H9 (cell line): ENCODE data around the gene ILF3. TPM values are rescaled to one million over a fixed set of nuclear protein-coding genes. Genes with fewer than 3 reads are reported as not detected.
A peak's percentile ranks its signal among the peaks of the same experiment; 100 is the strongest.

Experiments
- DNase-seq: peaks from one replicate; pipeline ENCODE4 v3.0.0-alpha.2; 2017
- H2AFZ ChIP-seq: one replicate; pipeline ENCODE4 v1.6.1; 2013; ENCODE audit warnings: mild to moderate bottlenecking, low read length, control low read depth, moderate library complexity
- H2AK5ac ChIP-seq: 2 replicates; pipeline ENCODE4 v1.6.1; 2013; ENCODE audit warnings: low read length, control low read depth, mixed read lengths; ENCODE audit not compliant: insufficient read length
- H2BK120ac ChIP-seq: one replicate; pipeline ENCODE4 v1.6.1; 2013; ENCODE audit warnings: low read depth, mild to moderate bottlenecking, low read length, control low read depth, inconsistent platforms; ENCODE audit not compliant: poor library complexity, severe bottlenecking
- H2BK12ac ChIP-seq: 2 replicates; pipeline ENCODE4 v1.6.1; 2013; ENCODE audit warnings: low read length, control low read depth, mixed read lengths, low read depth; ENCODE audit not compliant: insufficient read length
- H2BK15ac ChIP-seq: 2 replicates; pipeline ENCODE4 v1.6.1; 2013; ENCODE audit warnings: low read depth, low read length, control low read depth
- H2BK20ac ChIP-seq: one replicate; pipeline ENCODE4 v1.6.1; 2013; ENCODE audit warnings: low read depth, mild to moderate bottlenecking, low read length, control low read depth, inconsistent platforms; ENCODE audit not compliant: poor library complexity, severe bottlenecking
- H2BK5ac ChIP-seq: 2 replicates; pipeline ENCODE4 v1.6.1; 2013; ENCODE audit warnings: low read length, control low read depth, mixed read lengths; ENCODE audit not compliant: insufficient read length
- H3K14ac ChIP-seq: 2 replicates; pipeline ENCODE4 v1.6.1; 2013; ENCODE audit warnings: low read length, control low read depth; ENCODE audit not compliant: insufficient read depth
- H3K18ac ChIP-seq: 2 replicates; pipeline ENCODE4 v1.6.1; 2013; ENCODE audit warnings: low read depth, mild to moderate bottlenecking, mixed read lengths, low read length, control low read depth; ENCODE audit not compliant: insufficient read length
- H3K23ac ChIP-seq: 2 replicates; pipeline ENCODE4 v1.6.1; 2013; ENCODE audit warnings: low read length, control low read depth, mixed read lengths, low read depth; ENCODE audit not compliant: insufficient read length
- H3K23me2 ChIP-seq: 2 replicates; pipeline ENCODE4 v1.6.1; 2013; ENCODE audit warnings: low read depth, mild to moderate bottlenecking, mixed read lengths, low read length, control low read depth; ENCODE audit not compliant: insufficient read length, poor library complexity, severe bottlenecking
- H3K27ac ChIP-seq: 2 replicates; pipeline ENCODE4 v1.5.1; 2013; ENCODE audit warnings: low read length, control low read depth, mixed read lengths, low read depth; ENCODE audit not compliant: insufficient read length
- H3K27me3 ChIP-seq: 2 replicates; pipeline ENCODE4 v1.6.1; 2013; ENCODE audit warnings: low read length, control low read depth, inconsistent platforms; ENCODE audit not compliant: insufficient read depth
- H3K4ac ChIP-seq: 2 replicates; pipeline ENCODE4 v1.6.1; 2013; ENCODE audit warnings: low read depth, mild to moderate bottlenecking, control low read depth, inconsistent platforms, low read length, moderate library complexity
- H3K4me1 ChIP-seq: 2 replicates; pipeline ENCODE4 v1.6.1; 2013; ENCODE audit warnings: low read length, control low read depth, inconsistent platforms; ENCODE audit not compliant: insufficient read depth
- H3K4me2 ChIP-seq: 2 replicates; pipeline ENCODE4 v1.6.1; 2013; ENCODE audit warnings: low read length, control low read depth, mixed read lengths; ENCODE audit not compliant: insufficient read length, insufficient read depth
- H3K56ac ChIP-seq: 2 replicates; pipeline ENCODE4 v1.6.1; 2013; ENCODE audit warnings: low read depth, mild to moderate bottlenecking, mixed read lengths, low read length, control low read depth; ENCODE audit not compliant: insufficient read length
- H3K79me1 ChIP-seq: 2 replicates; pipeline ENCODE4 v1.6.1; 2013; ENCODE audit warnings: low read depth, mild to moderate bottlenecking, moderate library complexity, low read length, control low read depth, inconsistent platforms; ENCODE audit not compliant: insufficient read depth, poor library complexity, severe bottlenecking
- H3K79me2 ChIP-seq: 2 replicates; pipeline ENCODE4 v1.6.1; 2013; ENCODE audit warnings: low read length, control low read depth, inconsistent platforms; ENCODE audit not compliant: insufficient read depth
- H3K9ac ChIP-seq: 2 replicates; pipeline ENCODE4 v1.6.1; 2013; ENCODE audit warnings: low read length, control low read depth, mixed read lengths; ENCODE audit not compliant: insufficient read length; ENCODE audit errors: extremely low read depth
- H3K9me3 ChIP-seq: one replicate; pipeline ENCODE4 v1.6.1; 2013; ENCODE audit warnings: low read depth, low read length, inconsistent platforms; ENCODE audit not compliant: control insufficient read depth
- H3T11ph ChIP-seq: one replicate; pipeline ENCODE4 v1.6.1; 2013; ENCODE audit warnings: mild to moderate bottlenecking, low read length, control low read depth, inconsistent platforms
- H4K20me1 ChIP-seq: one replicate; pipeline ENCODE4 v1.6.1; 2013; ENCODE audit not compliant: control insufficient read depth, insufficient read length, insufficient read depth
- H4K5ac ChIP-seq: 2 replicates; pipeline ENCODE4 v1.6.1; 2013; ENCODE audit warnings: low read depth, mild to moderate bottlenecking, mixed read lengths, low read length, control low read depth; ENCODE audit not compliant: insufficient read length
- H4K8ac ChIP-seq: replicated peaks from 2 replicates; pipeline ENCODE4 v1.6.1; 2013; ENCODE audit warnings: low read length, control low read depth, mixed read lengths, low read depth; ENCODE audit not compliant: insufficient read length
- H4K91ac ChIP-seq: 2 replicates; pipeline ENCODE4 v1.6.1; 2013; ENCODE audit warnings: low read depth, mild to moderate bottlenecking, moderate library complexity, mixed read lengths, low read length, control low read depth; ENCODE audit not compliant: insufficient read length
- H3K27ac Mint-ChIP-seq, 3 experiments: 2 replicates in 2 of 3; 3 replicates in 1 of 3; pipeline ENCODE4 v1.8.0; 2020 to 2021; ENCODE audit warnings: mixed read lengths in 3 of 3, mild to moderate bottlenecking in 1 of 3, moderate library complexity in 1 of 3
- H3K27me3 Mint-ChIP-seq: 2 replicates; pipeline ENCODE4 v1.8.0; 2021; ENCODE audit warnings: low read depth, mild to moderate bottlenecking, moderate library complexity, mixed read lengths
- H3K36me3 Mint-ChIP-seq, 3 experiments: 2 replicates in 2 of 3; 3 replicates in 1 of 3; pipeline ENCODE4 v1.8.0; 2020 to 2021; ENCODE audit warnings: low read depth in 3 of 3, mixed read lengths in 3 of 3; ENCODE audit not compliant: insufficient read depth in 1 of 3
- H3K4me1 Mint-ChIP-seq, 2 experiments: 2 replicates each; pipeline ENCODE4 v1.8.0; 2020; ENCODE audit warnings: mixed read lengths in 2 of 2
- H3K4me3 Mint-ChIP-seq, 2 experiments: 2 replicates in 1 of 2; 3 replicates in 1 of 2; pipeline ENCODE4 v1.8.0; 2020 to 2021; ENCODE audit warnings: mild to moderate bottlenecking in 2 of 2, mixed read lengths in 2 of 2, moderate library complexity in 1 of 2
- H3K9me3 Mint-ChIP-seq, 2 experiments: 2 replicates in 1 of 2; 3 replicates in 1 of 2; pipeline ENCODE4 v1.8.0; 2020; ENCODE audit warnings: mild to moderate bottlenecking in 2 of 2, mixed read lengths in 2 of 2, moderate library complexity in 1 of 2
- WGBS: extraction: QIAGEN DNeasy Blood & Tissue Kit; methylation state at CpG from one replicate; pipeline ENCODE4 v1.1.7; 2013; ENCODE audit warnings: missing lambda C conversion rate, low lambda C conversion rate, mixed read lengths; ENCODE audit not compliant: insufficient read length; ENCODE audit errors: extremely low coverage; 5-methylcytosine and 5-hydroxymethylcytosine counted together
- total RNA-seq: library from RNA; stranded (reverse); gene quantifications from 2 replicates; pipeline ENCODE4 v1.2.1, GENCODE V29; 2021
- TF ChIP-seq, protein P1 (sequence below): fragments of 200-600 bp; sonication (generic); conservative IDR thresholded peaks from 3 replicates; pipeline ENCODE4 v1.8.0; 2021; ENCODE audit warnings: antibody characterized with exemption, mild to moderate bottlenecking

Gene ILF3
- total RNA-seq, 1 experiment from 2014 or later = 841 TPM

DNA sequence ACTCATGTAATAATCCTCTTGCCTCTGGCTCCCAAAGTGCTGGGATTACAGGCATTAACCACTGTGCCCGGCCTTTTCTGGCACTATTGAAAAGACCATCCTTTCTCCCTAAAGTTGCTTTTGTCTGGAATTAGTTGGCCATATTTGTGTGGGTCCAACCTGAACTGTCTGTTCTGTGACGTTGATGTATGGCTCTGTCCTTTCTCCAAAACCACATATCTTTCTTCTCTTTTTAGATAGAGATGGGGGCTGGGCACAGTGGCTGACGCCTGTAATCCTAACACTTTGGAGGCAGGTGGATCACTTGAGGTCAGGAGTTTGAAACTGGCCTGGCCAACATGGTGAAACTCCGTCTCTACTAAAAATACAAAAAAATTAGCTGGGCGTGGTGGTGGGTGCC, 81.6 kb downstream of the ILF3 start:
- Histone ChIP-seq H3K18ac (no peak overlapping the region), H2AK5ac (no peak overlapping the region), H3K56ac (no peak overlapping the region), H2BK5ac (no peak overlapping the region), H3K9me3 (no peaks in the 10 kb centered on the region), H3K4me1 (no peaks in the 10 kb centered on the region), H4K20me1 (no peaks in the 10 kb centered on the region), H2BK120ac (no peak overlapping the region), H4K8ac (no peak overlapping the region), H2BK15ac (no peak overlapping the region), H3K27me3 (no peaks in the 10 kb centered on the region), H4K91ac (no peak overlapping the region), H3K4me2 (no peak overlapping the region), H3K14ac (no peak overlapping the region), H3K23me2 (no peaks in the 10 kb centered on the region), H3K27ac (no peak overlapping the region), H2AFZ (no peak overlapping the region), H3K23ac (no peak overlapping the region), H3T11ph (no peak overlapping the region), H2BK12ac (no peak overlapping the region), H3K79me1 (peaks cover 5% of the 10 kb centered on the region), H3K4ac (no peak overlapping the region), H3K79me2 (peaks cover 2% of the 10 kb centered on the region; the same call in 1 of the 2 replicates), H4K5ac (no peak overlapping the region), H2BK20ac (no peak overlapping the region), H3K9ac (no peak overlapping the region)
- Mint-ChIP-seq H3K36me3 (peaks cover 6 to 14% (median 7%) of the 10 kb centered on the region in 3 experiments; a peak in 6 of 7 replicates), H3K9me3 (peaks cover 3 to 7% of the 10 kb centered on the region in 2 experiments; a peak in 3 of 5 replicates), H3K27me3 (no peaks in the 10 kb centered on the region), H3K27ac (peak overlapping the region in 1 of 3 experiments; percentile 27; a peak in 1 of 7 replicates), H3K4me1 (peaks cover 4 to 11% of the 10 kb centered on the region in 2 experiments), H3K4me3 (no peak overlapping the region)
- DNase-seq = no peak
- TF ChIP-seq, protein P1, sequence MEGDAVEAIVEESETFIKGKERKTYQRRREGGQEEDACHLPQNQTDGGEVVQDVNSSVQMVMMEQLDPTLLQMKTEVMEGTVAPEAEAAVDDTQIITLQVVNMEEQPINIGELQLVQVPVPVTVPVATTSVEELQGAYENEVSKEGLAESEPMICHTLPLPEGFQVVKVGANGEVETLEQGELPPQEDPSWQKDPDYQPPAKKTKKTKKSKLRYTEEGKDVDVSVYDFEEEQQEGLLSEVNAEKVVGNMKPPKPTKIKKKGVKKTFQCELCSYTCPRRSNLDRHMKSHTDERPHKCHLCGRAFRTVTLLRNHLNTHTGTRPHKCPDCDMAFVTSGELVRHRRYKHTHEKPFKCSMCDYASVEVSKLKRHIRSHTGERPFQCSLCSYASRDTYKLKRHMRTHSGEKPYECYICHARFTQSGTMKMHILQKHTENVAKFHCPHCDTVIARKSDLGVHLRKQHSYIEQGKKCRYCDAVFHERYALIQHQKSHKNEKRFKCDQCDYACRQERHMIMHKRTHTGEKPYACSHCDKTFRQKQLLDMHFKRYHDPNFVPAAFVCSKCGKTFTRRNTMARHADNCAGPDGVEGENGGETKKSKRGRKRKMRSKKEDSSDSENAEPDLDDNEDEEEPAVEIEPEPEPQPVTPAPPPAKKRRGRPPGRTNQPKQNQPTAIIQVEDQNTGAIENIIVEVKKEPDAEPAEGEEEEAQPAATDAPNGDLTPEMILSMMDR = no peak
- WGBS = no CpG with 5 or more reads among the region's 5 CpGs
